AG04449 (cell line): ENCODE measurements around the gene STK32C.

Source experiments
- CTCF ChIA-PET: fragments of 350-600 bp; formaldehyde crosslinking; extraction: SDS; loops from one replicate; lab custom pipeline; 2021; ENCODE audit warnings: antibody characterized with exemption; lab: Yijun Ruan, JAX
- POLR2A ChIA-PET: fragments of 400-600, 350-600 bp; formaldehyde crosslinking; extraction: SDS; loops from one replicate; lab custom pipeline; 2020; ENCODE audit warnings: antibody characterized with exemption, inconsistent platforms; lab: Yijun Ruan, JAX
- DNase-seq: peaks from one replicate; pipeline ENCODE4 v3.0.0-alpha.2; 2010; ENCODE audit warnings: low read depth, low spot score
- H3K4me3 ChIP-seq: 2 replicates; pipeline ENCODE4 v1.5.1; 2011; ENCODE audit warnings: low read depth, mild to moderate bottlenecking, control low read depth, low read length
- TF ChIP-seq, protein P1 (sequence below): IDR thresholded peaks from one replicate; pipeline ENCODE4 v1.5.1; 2011; ENCODE audit warnings: mild to moderate bottlenecking, moderate library complexity, low read length, control low read depth, inconsistent platforms; ENCODE audit not compliant: insufficient read depth; ENCODE audit errors: missing control alignments

Gene STK32C

DNA sequence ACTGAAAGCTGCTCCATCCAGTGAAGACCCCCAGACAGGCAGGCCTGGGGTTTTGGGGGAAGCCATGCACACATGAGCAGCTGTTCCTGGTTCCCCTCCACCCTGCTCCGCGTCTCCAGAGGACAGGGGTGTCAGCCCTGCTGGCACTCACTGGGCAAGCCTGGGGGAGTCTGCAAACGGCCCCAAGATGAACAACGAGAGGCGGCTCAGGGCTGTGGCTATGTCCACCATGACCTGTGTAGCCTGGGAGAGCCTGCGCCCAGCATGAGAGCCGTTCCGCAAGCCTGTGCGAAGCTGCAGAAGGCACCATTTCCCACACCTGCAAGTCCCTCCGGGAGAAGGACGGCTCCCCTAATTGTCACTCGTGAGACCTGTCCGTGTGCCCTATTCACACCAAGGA lies 61.5 kb downstream of the STK32C start:
- ChIA-PET CTCF (no interaction called here), POLR2A (no interaction called here)
- DNase-seq: no peak
- no peak overlapping the region for H3K4me3 ChIP-seq
- TF ChIP-seq, protein P1, sequence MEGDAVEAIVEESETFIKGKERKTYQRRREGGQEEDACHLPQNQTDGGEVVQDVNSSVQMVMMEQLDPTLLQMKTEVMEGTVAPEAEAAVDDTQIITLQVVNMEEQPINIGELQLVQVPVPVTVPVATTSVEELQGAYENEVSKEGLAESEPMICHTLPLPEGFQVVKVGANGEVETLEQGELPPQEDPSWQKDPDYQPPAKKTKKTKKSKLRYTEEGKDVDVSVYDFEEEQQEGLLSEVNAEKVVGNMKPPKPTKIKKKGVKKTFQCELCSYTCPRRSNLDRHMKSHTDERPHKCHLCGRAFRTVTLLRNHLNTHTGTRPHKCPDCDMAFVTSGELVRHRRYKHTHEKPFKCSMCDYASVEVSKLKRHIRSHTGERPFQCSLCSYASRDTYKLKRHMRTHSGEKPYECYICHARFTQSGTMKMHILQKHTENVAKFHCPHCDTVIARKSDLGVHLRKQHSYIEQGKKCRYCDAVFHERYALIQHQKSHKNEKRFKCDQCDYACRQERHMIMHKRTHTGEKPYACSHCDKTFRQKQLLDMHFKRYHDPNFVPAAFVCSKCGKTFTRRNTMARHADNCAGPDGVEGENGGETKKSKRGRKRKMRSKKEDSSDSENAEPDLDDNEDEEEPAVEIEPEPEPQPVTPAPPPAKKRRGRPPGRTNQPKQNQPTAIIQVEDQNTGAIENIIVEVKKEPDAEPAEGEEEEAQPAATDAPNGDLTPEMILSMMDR: no peak

DNA sequence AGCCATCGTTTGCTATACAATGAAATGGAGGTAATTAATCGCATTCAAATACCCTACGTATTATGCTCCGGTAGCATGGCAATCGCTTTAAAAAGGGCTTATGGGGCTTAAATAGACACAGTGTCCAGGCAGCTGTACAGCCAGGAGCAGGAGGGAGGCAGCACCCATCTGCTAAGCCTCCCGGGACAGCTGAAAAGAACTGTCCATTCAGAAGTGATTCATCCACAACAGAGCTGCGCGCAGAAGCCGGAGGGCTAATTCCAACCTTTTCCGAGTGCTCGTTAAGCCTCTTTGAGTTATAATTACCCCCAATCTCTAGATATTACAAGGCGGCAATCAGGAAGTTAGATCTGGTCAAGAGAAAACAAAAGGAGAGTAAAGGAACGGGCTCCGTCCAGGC lies 62.7 kb downstream of the STK32C start:
- CTCF ChIA-PET: interaction anchor here (1.0 to 1.7 kb wide), 2 partner anchors 9 to 106 kb away, joined by 3 to 5 read pairs; no protein-coding TSS in a partner anchor
- TF ChIP-seq, protein P1: no peak

DNA sequence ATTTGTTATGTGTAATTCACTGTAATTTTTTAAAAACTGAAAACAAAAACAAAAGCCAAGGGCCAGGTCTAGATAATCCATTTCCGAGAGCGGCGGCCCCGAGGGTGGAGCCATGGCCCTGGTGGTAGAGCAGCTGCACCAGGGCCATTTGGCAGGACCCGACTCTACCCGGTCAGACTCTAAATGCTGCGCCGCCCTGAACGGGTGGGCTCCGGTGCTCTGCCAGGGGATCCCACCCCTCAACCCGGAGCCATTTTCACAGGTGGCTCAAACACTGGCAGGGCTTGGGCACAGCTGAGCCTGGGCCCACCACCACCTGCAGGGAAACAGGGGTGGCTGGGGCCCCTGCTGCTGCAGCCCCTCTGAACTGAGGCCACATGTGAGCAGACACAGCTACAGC lies 64.1 kb downstream of the STK32C start:
- no peak for DNase-seq
- ChIA-PET CTCF (interaction anchor here (1.3 kb wide), 1 partner anchor 395 kb away, joined by 3 read pairs; no protein-coding TSS in a partner anchor), POLR2A (no interaction called here)
- no peak overlapping the region for H3K4me3 ChIP-seq
- TF ChIP-seq, protein P1: no peak

More for the DNA sequence above, 62.7 kb downstream of the STK32C start:
- POLR2A ChIA-PET: no interaction called here
- no peak for DNase-seq
- no peak overlapping the region for H3K4me3 ChIP-seq

DNA sequence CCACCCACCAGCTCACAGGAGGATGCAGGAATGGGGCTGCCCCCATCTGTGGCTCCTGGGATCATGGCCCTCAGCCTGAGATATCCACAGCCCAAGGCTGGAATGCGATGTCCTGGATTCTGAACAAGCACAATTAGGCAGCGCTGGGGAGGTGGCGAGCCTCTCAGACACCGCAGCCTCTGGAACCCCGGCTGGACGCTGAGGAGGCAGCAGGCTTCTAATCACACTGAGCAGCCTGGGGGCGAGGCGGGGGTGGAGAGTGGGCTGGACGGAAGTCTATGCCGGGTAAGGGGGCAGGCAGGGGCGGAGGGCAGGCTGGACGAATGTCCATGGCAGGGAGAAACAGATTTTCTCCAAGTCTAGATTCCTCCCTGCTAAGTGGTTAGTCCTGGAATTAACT lies 64.6 kb downstream of the STK32C start:
- TF ChIP-seq, protein P1: no peak
- no peak overlapping the region for H3K4me3 ChIP-seq
- DNase-seq: no peak
- CTCF ChIA-PET: interaction anchor here (1.3 kb wide), 1 partner anchor 396 kb away, joined by 3 read pairs; no protein-coding TSS in a partner anchor
- POLR2A ChIA-PET: no interaction called here

DNA sequence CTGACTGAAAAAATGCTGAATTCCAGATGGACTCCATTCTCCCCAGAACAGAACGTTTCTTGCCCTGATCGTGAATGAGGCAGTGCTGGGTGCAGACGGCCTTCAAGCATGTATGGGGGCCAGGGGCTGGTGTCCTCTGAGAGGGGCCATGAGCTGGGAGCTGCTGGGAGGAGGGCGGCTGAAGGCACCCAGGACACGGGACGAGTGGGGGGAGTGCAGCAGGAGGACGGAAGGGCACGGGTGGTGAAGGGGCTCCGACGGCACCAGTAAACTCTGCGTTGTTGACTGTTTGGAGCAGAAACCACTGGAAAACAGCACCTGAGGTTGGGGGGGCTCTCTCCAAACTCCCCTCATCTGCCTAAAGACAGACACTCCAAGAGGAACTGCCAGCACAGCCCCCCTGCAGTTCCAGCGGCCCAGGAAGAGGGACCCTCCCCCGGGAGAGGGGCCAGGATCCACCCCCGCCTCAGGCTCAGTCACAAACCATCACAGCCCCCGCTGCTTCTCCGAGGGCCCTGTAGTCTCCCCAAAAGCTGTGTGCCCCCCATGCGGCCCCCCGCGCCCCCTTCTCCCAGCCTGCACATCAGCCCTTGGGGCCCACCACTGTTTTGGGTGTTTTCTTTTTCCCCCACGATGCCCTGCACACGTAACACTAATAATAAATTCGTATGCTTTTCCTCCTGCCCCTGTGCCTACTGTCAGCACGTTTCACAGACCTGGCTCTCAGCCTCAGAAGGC lies 65.5 kb downstream of the STK32C start:
- no peak for DNase-seq
- TF ChIP-seq, protein P1: no peak
- ChIA-PET CTCF (interaction anchor here (0.9 kb wide), 1 partner anchor 23 kb away, joined by 3 read pairs; no protein-coding TSS in a partner anchor), POLR2A (no interaction called here)
- H3K4me3 ChIP-seq: no peak overlapping the region

DNA sequence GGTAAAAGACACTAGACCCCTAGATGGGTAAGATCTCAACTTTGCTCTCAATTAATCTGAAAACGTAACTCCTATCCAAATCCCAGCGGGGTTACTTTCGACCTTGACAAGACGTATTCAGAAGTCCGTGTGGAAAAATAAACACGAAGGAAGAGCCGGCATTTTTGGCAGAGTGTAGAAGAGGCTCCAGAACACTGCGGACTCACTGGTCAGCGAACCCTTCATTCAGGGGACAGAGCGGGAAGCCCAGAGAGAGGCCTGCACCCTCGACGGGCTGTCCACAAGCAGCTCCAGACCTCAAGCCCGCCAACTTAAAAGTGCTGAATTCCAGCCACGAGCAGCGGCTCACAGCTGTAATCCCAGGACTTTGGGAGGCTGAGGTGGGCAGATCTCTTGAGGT lies 66.3 kb downstream of the STK32C start:
- CTCF ChIA-PET: no interaction called here
- POLR2A ChIA-PET: no interaction called here
- TF ChIP-seq, protein P1: no peak
- DNase-seq: no peak
- H3K4me3 ChIP-seq: no peak overlapping the region
